Ishikawa (cell line): Measurements from ENCODE around the gene ETV2.

Source experiments
- CREB1 ChIP-seq: IDR thresholded peaks from 2 replicates; pipeline ENCODE4 v1.6.1; 2012; ENCODE audit warnings: low read depth
- EGR1 ChIP-seq: IDR thresholded peaks from 2 replicates; pipeline ENCODE4 v1.6.1; 2012
- EP300 ChIP-seq: IDR thresholded peaks from 2 replicates; pipeline ENCODE4 v1.6.1; 2012; ENCODE audit warnings: borderline replicate concordance
- NFIC ChIP-seq: IDR thresholded peaks from 2 replicates; pipeline ENCODE4 v1.6.1; 2012
- RAD21 ChIP-seq: IDR thresholded peaks from 2 replicates; pipeline ENCODE4 v1.6.1; 2012; ENCODE audit warnings: low read depth
- TAF1 ChIP-seq: IDR thresholded peaks from 2 replicates; pipeline ENCODE4 v1.6.1; 2012; ENCODE audit warnings: low read depth, mild to moderate bottlenecking
- TCF12 ChIP-seq: IDR thresholded peaks from 2 replicates; pipeline ENCODE4 v1.6.1; 2012; ENCODE audit warnings: low read depth
- TEAD4 ChIP-seq: IDR thresholded peaks from 2 replicates; pipeline ENCODE4 v1.6.1; 2012
- YY1 ChIP-seq: IDR thresholded peaks from 2 replicates; pipeline ENCODE4 v1.6.1; 2012; ENCODE audit warnings: low read depth
- TF ChIP-seq, protein P1 (sequence below): IDR thresholded peaks from 2 replicates; pipeline ENCODE4 v1.6.1; 2012
- TF ChIP-seq, protein P2 (sequence below): IDR thresholded peaks from 2 replicates; pipeline ENCODE4 v1.6.1; 2012; ENCODE audit warnings: low read depth, mild to moderate bottlenecking

DNA sequence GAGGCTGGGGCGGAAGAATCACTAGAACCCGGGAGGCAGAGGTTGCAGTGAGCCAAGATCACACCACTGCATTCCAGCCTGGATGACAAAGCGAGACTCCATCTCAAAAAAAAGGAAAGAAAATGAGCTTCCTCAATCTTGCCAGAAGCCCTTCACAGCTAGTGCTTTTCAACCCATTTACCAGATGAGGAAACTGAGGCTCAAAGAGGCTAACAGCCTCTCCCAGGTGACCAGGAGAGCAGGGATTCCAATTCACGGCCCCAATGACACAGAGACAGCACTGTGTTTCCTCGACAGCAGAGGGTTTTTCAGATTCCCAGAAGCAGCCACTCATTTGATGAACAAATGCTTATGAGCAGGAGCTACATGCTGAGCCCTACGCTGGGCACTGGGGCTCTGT, 28.0 kb downstream of the ETV2 start:
- no peak for TF ChIP-seq NFIC
- no peak for TF ChIP-seq RAD21
- no peak for TF ChIP-seq YY1
- TF ChIP-seq, protein P1, sequence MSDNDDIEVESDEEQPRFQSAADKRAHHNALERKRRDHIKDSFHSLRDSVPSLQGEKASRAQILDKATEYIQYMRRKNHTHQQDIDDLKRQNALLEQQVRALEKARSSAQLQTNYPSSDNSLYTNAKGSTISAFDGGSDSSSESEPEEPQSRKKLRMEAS, result no peak
- TF ChIP-seq TCF12, result no peak
- TF ChIP-seq TAF1, result no peak
- TF ChIP-seq EP300, result no peak
- TF ChIP-seq, protein P2, sequence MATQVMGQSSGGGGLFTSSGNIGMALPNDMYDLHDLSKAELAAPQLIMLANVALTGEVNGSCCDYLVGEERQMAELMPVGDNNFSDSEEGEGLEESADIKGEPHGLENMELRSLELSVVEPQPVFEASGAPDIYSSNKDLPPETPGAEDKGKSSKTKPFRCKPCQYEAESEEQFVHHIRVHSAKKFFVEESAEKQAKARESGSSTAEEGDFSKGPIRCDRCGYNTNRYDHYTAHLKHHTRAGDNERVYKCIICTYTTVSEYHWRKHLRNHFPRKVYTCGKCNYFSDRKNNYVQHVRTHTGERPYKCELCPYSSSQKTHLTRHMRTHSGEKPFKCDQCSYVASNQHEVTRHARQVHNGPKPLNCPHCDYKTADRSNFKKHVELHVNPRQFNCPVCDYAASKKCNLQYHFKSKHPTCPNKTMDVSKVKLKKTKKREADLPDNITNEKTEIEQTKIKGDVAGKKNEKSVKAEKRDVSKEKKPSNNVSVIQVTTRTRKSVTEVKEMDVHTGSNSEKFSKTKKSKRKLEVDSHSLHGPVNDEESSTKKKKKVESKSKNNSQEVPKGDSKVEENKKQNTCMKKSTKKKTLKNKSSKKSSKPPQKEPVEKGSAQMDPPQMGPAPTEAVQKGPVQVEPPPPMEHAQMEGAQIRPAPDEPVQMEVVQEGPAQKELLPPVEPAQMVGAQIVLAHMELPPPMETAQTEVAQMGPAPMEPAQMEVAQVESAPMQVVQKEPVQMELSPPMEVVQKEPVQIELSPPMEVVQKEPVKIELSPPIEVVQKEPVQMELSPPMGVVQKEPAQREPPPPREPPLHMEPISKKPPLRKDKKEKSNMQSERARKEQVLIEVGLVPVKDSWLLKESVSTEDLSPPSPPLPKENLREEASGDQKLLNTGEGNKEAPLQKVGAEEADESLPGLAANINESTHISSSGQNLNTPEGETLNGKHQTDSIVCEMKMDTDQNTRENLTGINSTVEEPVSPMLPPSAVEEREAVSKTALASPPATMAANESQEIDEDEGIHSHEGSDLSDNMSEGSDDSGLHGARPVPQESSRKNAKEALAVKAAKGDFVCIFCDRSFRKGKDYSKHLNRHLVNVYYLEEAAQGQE, result no peak
- TF ChIP-seq TEAD4, result no peak
- no peak for TF ChIP-seq CREB1
- TF ChIP-seq EGR1, result no peak
